SH-SY5Y (cell line): ENCODE results near the gene SLC27A1.

Source experiments
- GATA2 ChIP-seq: IDR thresholded peaks from 2 replicates; pipeline ENCODE4 v1.6.1; 2011; ENCODE audit warnings: mild to moderate bottlenecking, low read depth, low read length
- GATA3 ChIP-seq: IDR thresholded peaks from 2 replicates; pipeline ENCODE4 v1.6.1; 2011; ENCODE audit warnings: low read depth, mild to moderate bottlenecking, low read length, moderate library complexity

- no peak for TF ChIP-seq GATA2
- TF ChIP-seq GATA3: no peak
These were observed 19.2 kb downstream of the SLC27A1 start for GRCh38 chr19:17489392-17490030.
